Gastrocnemius medialis (tissue), 4 donors: ENCODE data around the gene BEST3.

Source experiments
- POLR2A ChIP-seq, 2 donors: fragments of 450-650 bp; IDR thresholded peaks; one replicate each; pipeline ENCODE4 v1.6.1; 2017; ENCODE audit warnings: antibody characterized with exemption in 2 of 2, mild to moderate bottlenecking in 2 of 2, moderate library complexity in 2 of 2
- TF ChIP-seq, protein P1 (sequence below), 5 experiments: fragments of 450-650 bp in 3 of 5; fragments of 200-600 bp in 2 of 5; sonication (generic) in 2 of 5; IDR thresholded peaks in 4 of 5; conservative IDR thresholded peaks in 1 of 5; 1 replicate in 4 of 5; 2 replicates in 1 of 5; pipeline ENCODE4 v1.5.1; 2016 to 2019; ENCODE audit warnings: antibody characterized with exemption in 5 of 5, mild to moderate bottlenecking in 3 of 5, moderate library complexity in 3 of 5

DNA sequence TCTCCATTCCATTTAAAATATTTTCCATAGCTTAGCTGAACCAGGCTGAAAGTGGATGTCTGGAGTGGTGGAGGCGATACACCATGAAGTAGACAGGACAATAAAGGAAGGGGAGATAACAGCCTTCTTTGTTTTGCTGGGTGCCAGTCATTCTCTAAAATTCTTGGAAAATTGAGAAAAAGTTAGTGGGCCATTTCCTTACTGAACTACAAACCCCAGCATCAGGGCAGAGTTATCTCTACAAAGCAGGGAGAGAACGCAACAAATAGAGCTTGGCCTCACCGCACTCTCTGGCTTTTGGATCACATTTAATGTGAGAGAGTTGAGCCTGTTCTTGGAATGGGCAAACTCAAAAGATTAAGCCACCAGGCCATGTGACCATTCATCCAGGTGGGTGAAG lies 47.2 kb downstream of the BEST3 start:
- no peak for TF ChIP-seq POLR2A (IDR thresholded peaks at IDR 0.05)
- TF ChIP-seq, protein P1, sequence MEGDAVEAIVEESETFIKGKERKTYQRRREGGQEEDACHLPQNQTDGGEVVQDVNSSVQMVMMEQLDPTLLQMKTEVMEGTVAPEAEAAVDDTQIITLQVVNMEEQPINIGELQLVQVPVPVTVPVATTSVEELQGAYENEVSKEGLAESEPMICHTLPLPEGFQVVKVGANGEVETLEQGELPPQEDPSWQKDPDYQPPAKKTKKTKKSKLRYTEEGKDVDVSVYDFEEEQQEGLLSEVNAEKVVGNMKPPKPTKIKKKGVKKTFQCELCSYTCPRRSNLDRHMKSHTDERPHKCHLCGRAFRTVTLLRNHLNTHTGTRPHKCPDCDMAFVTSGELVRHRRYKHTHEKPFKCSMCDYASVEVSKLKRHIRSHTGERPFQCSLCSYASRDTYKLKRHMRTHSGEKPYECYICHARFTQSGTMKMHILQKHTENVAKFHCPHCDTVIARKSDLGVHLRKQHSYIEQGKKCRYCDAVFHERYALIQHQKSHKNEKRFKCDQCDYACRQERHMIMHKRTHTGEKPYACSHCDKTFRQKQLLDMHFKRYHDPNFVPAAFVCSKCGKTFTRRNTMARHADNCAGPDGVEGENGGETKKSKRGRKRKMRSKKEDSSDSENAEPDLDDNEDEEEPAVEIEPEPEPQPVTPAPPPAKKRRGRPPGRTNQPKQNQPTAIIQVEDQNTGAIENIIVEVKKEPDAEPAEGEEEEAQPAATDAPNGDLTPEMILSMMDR (IDR thresholded peaks at IDR 0.05 in 4 of 5, conservative IDR thresholded peaks at IDR 0.05 in 1 of 5), result no peak
